Measurements from ENCODE around the gene PSTPIP2. TPM values are rescaled to one million over a fixed set of nuclear protein-coding genes. Genes with fewer than 3 reads are reported as not detected.
A peak's percentile ranks its signal among the peaks of the same experiment; 100 is the strongest.
"Not testable (repeated sequence)": the region's sequence is repeated elsewhere in the genome, so short reads cannot be mapped to it uniquely, and the experiment has no call there.

The PSTPIP2 gene
- total RNA-seq, 4 donors from 2014 or later, result 0.59 to 5.9 (median 3.2) TPM

DNA sequence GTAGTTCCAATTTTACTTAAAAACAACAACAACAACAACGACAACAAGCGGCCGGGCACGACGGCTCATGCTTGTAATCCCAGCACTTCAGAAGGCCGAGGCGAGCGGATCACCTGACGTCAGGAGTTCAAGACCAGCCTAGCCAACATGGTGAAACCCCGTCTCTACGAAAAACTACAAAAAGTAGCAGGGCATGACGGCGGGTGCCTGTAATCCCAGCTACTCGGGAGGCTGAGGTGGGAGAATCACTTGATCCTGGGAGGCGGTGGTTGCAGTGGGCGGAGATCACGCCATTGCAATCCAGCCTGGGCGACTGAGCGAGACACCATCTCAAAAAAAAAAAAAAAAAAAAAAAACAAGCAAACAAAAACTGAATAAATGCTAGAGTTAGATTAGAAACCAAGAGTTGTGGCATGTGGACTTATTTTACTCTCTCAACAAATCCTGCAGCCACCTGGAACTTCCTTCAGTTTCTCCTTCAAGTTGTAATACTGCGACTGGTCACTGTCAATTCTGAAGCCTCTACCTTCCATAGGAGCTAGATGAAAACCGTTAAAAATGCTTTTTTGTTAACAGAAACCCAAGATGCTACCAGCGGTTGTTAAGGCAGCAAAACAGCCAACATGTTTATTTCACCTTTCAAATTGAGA lies 24.7 kb upstream of the PSTPIP2 start:
- Histone ChIP-seq H3K9me3 (no peaks in the 10 kb centered on the region), H3K4me1 (no peaks in the 10 kb centered on the region), H3K4me3 (peak overlapping the region; percentile 92 to 95), H3K27me3 (no peaks in the 10 kb centered on the region), H3K36me3 (no peaks in the 10 kb centered on the region), H3K27ac (peak overlapping the region in 1 of 2 donors; percentile 81)
- intact Hi-C loops (cut with DNase I; ENCODE audit: low total_unique reads), result no loop called here
- TF ChIP-seq POLR2A (IDR thresholded peaks at IDR 0.05), result no peak
- TF ChIP-seq, protein P1, sequence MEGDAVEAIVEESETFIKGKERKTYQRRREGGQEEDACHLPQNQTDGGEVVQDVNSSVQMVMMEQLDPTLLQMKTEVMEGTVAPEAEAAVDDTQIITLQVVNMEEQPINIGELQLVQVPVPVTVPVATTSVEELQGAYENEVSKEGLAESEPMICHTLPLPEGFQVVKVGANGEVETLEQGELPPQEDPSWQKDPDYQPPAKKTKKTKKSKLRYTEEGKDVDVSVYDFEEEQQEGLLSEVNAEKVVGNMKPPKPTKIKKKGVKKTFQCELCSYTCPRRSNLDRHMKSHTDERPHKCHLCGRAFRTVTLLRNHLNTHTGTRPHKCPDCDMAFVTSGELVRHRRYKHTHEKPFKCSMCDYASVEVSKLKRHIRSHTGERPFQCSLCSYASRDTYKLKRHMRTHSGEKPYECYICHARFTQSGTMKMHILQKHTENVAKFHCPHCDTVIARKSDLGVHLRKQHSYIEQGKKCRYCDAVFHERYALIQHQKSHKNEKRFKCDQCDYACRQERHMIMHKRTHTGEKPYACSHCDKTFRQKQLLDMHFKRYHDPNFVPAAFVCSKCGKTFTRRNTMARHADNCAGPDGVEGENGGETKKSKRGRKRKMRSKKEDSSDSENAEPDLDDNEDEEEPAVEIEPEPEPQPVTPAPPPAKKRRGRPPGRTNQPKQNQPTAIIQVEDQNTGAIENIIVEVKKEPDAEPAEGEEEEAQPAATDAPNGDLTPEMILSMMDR (IDR thresholded peaks at IDR 0.05), result no peak
- DNase-seq, result no peak

DNA sequence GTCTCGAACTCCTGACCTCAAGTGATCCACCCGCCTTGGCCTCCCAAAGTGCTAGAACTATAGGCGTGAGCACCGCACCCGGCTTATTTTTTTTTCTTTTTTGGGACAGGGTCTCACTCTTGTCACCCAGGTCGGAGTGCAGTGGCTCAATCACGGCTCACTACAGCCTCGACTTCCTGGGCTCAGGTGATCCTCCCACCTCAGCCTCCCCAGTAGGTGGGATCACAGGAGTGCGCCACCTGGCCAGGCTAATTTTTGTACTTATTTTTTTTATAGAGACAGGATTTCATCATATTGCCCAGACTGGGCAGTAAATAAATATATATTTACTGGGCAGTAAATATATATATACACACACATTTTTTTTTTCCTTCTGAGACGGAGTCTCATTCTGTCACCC lies 23.5 kb upstream of the PSTPIP2 start:
- no peak for DNase-seq
- Histone ChIP-seq H3K4me3 (no peak overlapping the region), H3K9me3 (no peaks in the 10 kb centered on the region), H3K4me1 (no peaks in the 10 kb centered on the region), H3K27me3 (no peaks in the 10 kb centered on the region), H3K27ac (no peak overlapping the region), H3K36me3 (no peaks in the 10 kb centered on the region)
- no peak for TF ChIP-seq POLR2A (IDR thresholded peaks at IDR 0.05)
- TF ChIP-seq, protein P1 (IDR thresholded peaks at IDR 0.05), result no peak
- intact Hi-C loops (cut with DNase I; ENCODE audit: low total_unique reads), result no loop called here

DNA sequence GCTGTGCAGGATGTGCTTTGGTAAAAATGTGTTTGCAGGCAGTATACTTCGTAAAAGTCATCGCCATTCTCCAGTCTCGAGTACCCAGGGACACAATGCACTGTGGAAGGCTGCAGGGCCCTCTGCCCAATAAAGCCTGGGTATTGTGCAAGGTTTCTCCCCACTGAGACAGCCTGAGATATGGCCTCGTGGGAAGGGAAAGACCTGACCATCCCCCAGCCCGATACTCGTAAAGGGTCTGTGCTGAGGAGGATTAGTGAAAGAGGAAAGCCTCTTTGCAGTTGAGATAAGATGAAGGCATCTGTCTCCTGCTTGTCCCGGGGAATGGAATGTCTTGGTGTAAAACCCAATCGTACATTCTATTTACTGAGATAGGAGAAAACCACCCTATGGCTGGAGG lies 16.4 kb upstream of the PSTPIP2 start:
- H3K4me3 ChIP-seq; H3K9me3 ChIP-seq; H3K36me3 ChIP-seq; intact Hi-C loops (cut with DNase I; ENCODE audit: low total_unique reads); H3K27ac ChIP-seq; DNase-seq; H3K4me1 ChIP-seq; H3K27me3 ChIP-seq: not testable (repeated sequence)

DNA sequence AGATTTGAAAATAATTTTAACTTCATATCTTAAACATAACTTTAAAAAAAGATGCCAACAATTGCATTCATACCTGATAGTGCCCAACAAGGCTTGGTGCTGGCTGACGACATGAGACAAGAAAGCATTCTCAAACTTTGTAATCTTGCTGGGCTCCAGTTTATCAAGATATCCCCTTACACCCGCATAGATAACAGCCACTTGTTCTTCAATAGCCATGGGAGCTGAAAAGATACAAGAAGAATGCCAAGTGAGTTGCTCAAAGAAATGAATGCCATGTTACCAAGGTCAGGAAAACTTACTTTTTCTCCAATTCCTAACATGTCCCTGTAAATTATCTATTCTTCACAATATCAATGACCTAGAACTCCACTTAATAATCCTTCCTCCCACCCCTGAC lies 12.4 kb upstream of the PSTPIP2 start:
- H3K9me3 ChIP-seq, result no peaks in the 10 kb centered on the region
- no peak overlapping the region for H3K27ac ChIP-seq
- H3K27me3 ChIP-seq, result no peaks in the 10 kb centered on the region
- no peaks in the 10 kb centered on the region for H3K36me3 ChIP-seq
- intact Hi-C loops (cut with DNase I; ENCODE audit: low total_unique reads), result no loop called here
- no peak for DNase-seq
- no peaks in the 10 kb centered on the region for H3K4me1 ChIP-seq
- TF ChIP-seq, protein P1 (IDR thresholded peaks at IDR 0.05), result no peak
- TF ChIP-seq POLR2A (IDR thresholded peaks at IDR 0.05), result no peak
- no peak overlapping the region for H3K4me3 ChIP-seq

DNA sequence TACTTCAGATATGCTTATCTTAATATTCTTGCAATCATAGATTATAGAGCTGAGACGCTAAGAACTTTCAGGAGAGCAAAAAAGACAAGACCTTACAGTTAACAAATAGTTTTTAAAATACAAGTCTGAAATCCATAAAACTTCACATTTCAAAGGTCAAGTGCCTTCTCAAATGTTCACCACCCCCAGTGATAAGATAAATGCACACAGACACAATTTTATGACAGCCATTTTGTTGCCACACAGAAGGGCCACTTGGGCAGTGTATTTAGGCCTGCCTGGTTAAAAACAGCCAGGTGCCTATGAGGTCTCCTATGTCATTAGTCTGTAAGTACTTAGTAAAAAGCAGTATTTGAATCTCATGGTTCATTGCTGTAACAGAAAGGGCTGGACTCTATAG lies 8.1 kb upstream of the PSTPIP2 start:
- intact Hi-C loops (cut with DNase I; ENCODE audit: low total_unique reads), result no loop called here
- Histone ChIP-seq H3K4me3 (no peak overlapping the region), H3K36me3 (no peaks in the 10 kb centered on the region), H3K9me3 (no peaks in the 10 kb centered on the region), H3K27ac (no peak overlapping the region), H3K27me3 (no peaks in the 10 kb centered on the region), H3K4me1 (no peaks in the 10 kb centered on the region)
- no peak for DNase-seq
- no peak for TF ChIP-seq POLR2A (IDR thresholded peaks at IDR 0.05)
- TF ChIP-seq, protein P1 (IDR thresholded peaks at IDR 0.05), result no peak

DNA sequence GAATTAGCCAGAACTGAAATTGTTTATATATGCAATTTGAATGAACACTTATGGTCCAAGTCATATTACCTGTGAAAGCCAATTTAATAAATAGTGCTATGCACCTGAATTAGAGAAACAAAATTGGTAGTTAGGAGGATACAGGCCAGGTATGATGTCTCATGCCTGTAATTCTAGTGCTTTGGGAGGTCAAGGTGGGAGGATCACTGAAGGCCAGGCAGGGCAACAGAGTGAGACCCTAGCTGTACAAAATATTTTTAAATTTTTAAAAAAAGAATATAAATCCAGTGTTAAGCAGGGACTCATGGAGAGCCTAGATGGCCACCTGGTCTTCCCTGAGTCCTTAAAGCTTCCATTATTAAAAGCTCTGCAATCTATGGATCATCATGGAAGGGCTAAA lies 7.3 kb upstream of the PSTPIP2 start:
- Histone ChIP-seq H3K27ac (no peak overlapping the region), H3K4me1 (no peaks in the 10 kb centered on the region), H3K27me3 (no peaks in the 10 kb centered on the region), H3K36me3 (no peaks in the 10 kb centered on the region), H3K9me3 (no peaks in the 10 kb centered on the region), H3K4me3 (no peak overlapping the region)
- intact Hi-C loops (cut with DNase I; ENCODE audit: low total_unique reads), result loop anchor here (10.0 kb wide), 1 partner anchor 405 kb away; no protein-coding TSS in a partner anchor
- TF ChIP-seq POLR2A (IDR thresholded peaks at IDR 0.05), result no peak
- TF ChIP-seq, protein P1 (IDR thresholded peaks at IDR 0.05), result no peak
- no peak for DNase-seq

Data from uterus (tissue), 4 donors.